DMS79 (cell line): ENCODE results near the gene ZNF629.

Source experiments
- DNase-seq: peaks from one replicate; lab custom pipeline; 2025; lab: John Stamatoyannopoulos, UW

ZNF629 gene

DNA sequence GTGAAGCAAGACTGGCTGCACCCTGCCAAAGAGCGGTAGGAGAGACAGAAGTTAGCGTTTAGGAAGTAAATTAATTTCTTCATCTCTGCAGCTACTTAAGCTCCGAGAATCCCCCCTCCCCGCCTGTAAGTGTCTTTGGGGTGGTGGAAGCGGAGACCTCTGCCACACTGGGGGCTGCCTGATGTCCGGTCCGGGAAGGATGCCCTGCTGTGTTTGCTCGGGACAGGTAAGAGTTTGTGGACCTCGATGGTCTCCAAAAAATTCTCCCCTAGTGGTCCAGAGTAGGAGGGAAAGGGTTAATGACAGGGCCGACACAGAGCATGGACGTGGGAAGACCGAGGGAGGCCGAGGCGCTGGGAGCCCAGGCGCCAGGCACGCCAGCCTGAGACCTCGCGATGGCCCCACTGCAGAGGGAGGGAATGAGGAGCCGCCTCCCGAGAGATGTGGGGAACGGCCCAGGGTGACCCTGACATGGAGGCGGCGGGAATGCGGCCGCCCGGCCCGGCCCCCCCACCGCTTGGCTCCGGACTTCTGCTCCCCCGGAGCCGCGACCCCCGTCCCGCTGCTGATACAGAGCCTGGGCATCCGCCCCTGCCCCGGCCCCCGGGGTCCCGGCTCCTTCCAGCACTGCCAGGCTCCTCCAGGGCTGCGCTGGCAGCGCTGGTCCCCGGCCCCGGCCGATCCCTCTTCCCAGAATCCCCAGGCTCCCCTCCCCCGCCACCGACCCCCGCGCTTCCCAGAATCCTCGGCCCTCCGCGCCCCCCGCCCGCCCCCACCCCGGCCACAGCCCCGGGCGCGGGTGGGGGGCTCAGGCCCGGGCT is 680 bp downstream of the ZNF629 start:
- DNase-seq, result no peak

DNA sequence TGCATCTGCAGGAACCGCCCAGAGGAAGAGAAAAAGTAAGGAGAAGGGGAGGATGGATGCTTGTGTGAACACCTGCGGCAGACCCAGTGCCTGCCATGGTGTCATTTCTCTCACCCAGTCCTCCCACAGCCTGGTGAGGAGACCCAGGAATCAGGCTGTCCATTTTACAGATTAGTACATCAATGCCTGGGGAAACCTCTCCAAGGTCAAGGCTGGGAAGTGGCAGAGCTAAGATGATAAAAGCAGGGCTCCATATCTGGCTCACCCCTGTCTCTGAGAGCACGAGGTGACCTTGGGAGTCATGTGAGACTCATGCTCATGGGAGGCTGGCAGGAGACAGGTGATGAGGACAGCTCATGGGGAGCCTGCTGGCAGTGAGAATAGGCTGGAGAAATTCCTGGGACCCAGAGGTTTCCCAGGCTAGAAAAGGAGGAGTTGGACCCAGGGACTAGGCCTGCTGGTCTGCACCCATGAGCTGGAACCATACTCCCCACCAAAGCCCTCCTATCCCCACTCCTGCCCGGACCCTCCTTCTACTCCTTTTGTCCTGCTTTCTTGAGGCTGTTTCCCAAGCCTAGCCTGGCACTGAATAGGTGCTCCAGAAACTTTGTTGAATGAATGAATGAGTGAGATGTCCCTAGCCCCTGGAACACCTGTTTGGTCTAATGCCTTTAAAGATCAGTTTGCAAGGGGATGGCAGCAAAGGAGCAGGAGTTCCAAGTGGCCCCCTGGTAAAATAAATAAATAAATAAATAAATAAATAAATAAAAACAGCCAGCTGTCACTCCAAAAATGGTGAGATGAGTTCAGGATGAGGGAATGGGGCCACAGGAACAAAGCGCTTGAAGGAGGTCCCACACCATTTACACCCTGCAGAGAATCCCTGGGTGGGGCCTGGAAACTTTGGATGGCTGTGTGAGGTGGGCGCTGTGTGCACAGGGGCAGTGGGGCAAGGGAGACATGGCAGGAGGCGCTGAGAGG is 1.6 kb downstream of the ZNF629 start:
- no peak for DNase-seq

DNA sequence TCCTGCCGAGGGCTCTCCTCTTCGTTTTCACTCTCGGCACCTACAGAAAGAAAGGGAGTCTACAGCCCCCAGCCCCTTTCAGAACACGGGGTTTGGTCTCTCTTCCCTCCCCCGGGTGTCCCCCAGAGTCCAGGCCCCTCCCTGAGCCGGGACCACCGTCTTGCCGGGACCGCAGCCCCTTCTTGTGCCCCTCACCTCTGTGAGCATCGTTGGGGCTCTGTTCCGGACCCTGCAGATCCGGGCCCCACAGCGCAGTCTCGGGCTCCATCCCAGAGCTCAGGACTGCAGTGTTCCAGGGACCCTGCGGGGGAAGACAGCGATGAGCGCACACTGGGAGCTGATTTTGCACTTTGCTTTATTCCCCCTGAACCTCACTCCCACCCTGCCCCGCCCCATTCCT is 2.8 kb downstream of the ZNF629 start:
- no peak for DNase-seq

DNA sequence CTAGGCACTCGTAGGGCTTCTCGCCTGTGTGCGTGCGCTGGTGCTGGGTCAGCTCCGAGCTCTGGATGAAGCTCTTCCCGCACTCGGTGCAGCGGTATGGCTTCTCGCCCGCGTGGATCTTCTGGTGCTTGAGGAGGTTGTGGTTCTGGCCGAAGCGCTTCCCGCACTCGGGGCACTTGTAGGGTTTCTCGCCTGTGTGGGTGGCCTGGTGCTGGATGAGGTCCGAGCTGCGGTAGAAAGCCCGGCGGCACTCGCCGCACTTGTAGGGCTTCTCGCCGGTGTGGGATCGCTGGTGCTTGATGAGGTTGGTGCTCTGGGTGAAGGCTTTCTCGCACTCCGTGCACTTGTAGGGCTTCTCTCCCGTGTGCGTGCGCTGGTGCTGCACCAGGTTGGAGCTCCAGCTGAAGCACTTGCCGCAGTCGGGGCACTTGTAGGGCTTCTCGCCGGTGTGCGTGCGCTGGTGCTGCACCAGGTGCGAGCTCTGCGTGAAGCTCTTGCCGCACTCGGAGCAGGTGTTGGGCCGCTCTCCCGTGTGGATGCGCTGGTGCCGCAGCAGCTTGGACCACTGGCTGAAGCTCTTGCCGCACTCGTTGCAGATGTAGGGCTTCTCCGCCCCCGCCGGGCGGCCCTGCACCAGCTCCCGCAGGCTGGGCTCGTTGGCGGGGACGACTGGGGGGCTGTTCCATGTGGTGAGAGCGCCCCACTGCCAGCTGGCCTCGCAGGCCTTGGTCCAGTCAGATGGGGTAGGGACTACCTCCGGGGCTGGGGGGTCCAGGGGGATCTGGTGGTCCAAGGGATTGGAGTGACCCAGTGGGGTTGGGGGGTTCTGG is 3.5 kb downstream of the ZNF629 start:
- no peak for DNase-seq

DNA sequence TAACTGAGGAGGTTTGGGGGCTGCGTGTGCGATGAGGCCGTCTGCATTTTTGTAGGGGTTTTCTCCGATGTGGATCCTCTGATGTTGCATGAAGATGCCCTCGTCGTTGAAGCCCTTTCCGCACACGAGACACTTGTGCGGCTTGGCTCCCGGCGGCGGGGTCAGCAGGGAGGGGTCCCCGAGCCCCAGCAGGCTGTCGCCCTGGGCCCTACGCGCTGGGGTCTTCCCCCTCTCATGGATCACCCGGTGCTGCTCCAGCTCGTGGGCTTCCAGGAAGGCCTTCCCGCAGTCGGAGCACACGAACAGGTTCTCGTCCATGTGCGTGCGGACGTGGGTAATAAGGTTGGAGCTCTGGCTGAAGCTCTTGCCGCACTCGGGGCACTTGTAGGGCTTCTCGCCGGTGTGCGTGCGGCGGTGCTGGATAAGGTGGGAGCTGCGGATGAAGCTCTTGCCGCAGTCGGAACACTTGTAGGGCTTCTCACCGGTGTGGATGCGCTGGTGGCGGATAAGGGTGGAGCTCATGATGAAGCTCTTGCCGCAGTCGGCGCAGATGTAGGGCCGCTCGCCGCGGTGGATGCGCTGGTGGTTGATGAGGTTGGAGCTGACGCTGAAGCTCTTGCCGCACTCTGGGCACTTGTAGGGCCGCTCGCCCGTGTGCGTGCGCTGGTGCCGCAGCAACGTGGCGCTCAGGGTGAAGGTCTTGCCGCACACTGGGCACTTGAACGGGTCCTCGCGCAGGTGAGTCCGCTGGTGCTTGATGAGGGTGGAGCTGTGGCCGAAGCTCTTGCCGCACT is 4.3 kb downstream of the ZNF629 start:
- no peak for DNase-seq

DNA sequence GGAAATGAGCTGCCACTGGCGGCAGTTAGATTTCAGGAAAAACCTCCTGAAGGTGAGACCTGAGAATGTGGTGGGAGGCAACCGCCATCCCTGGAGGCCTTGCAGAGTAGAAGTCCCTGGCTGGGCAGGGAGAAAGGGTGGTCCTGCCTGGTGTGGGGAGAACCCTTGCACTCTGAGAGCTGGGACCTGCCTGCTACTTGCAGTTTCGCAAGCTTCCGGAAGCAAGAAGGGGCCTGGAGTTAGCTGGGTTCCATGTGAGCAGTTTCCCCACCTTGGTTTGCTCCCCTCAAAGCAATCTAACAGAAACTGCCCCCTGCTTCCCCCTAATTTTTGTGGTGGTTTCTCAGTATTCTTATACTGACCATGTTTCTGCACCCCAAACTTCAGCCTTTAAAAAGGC is 6.5 kb downstream of the ZNF629 start:
- DNase-seq, result no peak

DNA sequence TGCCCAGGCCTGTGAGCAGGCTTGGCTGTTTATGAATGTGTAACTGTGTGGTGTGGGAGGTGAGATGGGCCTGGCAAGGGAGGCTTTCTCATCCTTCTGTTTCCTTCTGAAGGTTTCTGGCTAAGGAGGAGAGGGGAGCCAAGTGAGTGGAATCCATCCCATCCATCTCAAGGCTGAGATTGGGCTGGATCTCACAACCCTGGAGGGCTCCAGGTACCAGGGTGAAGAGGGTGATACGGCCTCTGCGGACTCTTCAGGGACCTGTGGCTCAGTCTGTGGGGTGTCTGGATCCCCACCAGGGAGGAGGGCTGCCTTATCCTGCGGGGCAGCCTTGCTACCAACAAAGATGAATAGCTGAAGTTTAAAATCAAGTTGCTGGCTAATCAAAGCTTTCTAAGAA is 7.0 kb downstream of the ZNF629 start:
- no peak for DNase-seq

DNA sequence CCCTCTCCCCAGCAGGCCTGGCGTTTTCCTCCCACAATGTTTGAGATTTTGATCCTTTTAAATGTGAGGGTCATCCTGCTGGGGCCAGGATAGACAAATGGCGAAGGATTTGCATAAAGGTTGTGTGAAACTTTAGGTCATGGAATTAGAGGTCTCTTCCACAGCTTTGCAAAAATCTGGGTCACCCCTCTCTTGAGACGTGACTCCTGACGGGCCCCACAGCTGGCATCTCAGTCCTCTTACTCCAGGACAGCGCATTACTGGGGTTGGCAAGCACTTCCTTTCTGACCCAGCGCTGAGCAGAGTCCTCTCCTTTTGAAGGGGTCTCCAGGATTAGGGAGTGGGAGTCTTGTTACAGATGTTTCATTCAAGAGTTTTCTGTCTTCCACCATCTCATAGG is 7.4 kb downstream of the ZNF629 start:
- DNase-seq, result no peak

DNA sequence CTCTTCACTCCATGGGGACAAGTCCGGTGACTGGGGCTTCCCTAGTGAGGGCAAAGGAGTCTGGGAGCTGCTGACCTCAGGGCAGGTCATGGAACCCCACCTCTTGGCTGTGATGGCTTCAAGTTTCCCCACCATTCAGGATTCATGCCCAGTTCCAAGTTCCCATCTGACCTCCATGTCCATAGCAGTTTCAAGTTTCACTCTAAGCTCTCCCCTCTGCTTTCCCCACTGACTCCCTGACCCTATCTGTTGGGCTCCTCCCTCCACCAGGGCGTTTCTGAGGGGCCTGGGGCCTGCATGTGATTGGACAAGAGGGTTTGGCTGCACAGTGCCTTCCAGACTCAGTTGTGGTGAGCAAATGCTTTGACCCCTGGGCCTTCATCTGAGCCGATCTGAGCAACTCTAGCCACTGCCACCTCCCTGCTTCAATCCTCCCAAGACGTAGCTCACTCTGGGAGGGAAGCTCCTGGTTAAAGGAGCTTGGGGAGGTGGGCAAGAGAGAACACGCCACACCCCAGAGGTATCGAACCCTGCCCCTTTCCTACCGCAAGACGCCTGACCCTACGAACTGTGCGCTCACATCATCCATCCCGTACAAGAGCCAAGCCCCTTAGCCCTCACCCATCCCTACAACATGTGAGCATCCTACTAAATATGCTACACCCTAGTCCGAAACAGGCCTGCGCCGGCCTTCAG is 8.3 kb downstream of the ZNF629 start:
- no peak for DNase-seq

DNA sequence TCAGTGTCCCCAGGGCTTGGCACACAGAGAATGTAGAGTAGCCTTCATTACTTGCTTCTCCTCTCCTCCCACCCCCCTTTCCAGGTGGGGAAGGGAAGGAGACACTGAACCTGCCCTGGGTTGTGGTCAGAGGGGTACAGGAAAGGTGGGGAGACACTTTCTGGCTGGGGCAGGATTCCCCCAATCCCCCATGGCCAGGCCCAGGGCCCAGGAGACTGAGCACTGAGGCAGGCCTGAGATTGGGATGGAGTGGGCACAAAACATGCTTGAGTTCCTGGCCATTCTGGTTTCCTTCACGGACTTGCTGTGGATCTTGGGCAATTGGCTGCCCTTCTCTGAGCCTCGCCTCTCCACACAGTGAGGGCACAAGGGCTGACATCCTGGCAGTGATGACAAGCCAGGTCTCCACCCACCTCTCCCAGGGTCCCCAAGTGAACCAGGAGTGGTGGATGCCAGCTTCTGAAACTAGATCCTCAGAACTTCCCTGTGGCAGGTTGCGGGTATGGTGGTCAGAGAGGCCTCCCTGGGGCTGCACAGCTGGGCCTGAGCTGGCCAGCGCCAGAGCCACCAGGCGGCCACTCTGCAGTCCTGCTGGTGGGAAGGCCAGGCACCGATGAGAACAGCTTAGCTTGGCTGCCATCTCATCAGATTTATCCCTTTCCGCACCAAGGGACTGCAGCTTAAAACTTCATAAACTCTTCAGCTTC is 9.3 kb downstream of the ZNF629 start:
- DNase-seq, result no peak

DNA sequence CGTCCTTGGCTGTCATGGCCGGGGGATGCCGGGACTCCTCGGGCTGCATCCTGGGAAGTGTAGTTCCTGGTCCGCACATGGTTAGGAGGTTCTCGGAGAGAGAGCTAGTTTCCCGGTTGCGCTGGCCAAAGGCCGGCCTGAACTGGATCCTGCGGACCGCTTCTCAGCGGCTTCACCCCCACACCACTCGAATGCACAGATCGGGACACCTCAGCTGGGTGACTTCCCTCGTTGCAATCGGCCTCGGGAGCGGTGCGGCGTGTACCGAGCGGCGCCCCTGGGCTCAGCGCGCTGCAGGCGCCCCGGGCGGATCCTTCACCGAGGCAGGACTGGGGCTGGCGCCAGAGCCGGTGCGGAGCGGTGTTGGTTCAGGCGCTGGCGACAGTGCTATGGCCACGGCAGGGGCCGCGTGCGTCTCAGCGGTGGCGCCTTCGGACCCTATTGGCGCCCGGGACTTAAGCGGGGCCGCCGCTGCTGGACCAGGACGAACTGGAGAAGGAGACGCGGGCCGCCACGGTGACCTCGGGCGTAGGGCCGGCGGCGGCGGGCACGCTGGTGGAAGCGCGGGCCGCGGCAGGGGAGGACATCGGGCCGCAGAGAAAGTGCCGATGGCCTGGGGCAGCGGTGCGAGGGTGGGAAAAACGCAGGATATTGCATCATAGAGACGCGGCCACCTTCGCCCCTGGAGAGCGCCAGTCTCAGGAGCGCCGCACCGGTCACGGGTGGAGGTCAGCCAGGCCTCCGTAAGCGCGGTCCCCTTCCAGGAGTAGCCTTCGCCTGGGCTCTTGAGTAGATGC is 11.4 kb downstream of the ZNF629 start:
- peak; percentile 55 for DNase-seq

DNA sequence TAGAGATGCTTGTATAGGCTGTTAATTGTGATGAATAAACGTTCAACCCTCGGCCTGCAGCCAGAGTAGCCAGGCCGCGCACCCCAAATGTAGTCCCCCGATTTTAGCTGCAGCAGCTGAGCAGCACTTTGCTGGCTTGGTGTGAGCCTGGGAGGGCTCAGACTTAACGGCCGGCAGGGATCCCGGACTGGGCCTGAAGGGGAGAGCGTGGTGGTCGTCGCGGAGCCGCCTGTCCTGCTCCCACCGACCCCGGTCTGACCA is 11.9 kb downstream of the ZNF629 start:
- DNase-seq, result no peak

DNA sequence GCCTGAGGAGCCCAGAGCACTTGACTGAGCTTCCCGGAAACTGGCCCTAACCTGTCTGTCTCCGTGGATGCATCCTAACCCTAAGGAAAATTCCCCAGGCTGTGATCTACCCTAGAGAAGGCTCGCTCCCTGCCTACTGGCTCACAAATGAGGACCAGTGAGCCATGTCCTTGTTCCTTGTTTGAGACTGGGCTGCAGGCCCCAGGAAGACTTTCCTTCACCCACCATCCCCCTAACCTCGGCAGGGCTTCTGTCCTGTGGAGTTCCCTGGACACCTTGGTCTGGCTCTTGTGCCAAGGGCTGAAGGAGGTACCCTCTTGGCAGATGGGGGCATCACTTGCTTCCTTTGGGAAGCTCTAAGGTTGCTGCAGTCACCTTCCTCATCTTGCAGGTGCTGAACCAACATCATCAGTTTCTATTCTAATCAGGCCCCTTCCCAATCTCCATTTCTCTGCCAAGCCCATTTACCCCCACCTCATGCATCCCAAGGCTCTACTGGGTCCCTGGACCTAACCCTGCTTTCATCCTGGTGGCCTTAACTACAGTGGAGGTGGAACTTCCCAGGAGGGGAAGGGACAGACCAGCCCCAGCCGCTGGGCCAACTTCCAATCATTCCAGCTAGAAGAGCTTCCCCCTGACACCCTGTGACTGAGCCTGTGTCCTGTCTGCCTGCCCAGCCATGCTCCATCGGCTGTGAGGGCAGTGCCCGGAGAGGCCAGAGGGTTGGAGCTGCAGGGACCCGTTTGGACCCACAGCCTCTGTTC is 12.5 kb downstream of the ZNF629 start:
- DNase-seq, result no peak

DNA sequence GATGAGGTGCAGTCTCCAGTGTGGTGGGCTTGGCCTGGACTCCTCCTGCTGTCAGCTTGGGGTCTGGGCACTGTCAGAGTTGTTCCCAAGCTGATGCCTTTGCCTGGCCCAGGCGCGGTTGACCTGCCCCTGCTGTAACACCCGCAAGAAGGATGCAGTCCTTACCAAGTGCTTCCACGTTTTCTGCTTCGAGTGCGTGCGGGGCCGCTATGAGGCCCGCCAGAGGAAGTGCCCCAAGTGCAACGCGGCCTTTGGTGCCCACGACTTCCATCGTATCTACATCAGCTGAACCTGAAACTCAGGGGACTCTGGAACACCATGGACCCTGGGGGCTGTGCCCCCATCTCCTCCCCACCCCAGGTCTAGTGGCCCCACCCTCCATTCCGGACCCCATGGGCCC is 13.2 kb downstream of the ZNF629 start:
- no peak for DNase-seq

DNA sequence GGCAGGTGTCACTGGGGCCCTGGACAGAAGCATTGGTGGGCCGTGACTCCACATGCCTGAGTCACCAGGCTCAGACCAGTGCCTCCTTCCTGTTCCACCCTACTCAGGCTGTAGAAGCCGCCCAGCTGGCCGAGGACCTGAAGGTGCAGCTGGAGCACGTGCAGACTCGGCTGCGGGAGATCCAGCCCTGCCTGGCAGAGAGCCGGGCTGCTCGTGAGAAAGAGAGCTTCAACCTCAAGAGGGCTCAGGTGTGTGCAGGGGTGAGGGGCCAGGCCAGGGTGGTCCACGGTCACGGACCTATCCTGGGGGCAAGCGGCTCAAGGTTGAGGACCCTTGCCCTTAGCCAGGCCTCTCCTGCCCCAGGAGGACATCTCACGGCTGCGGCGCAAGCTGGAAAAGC is 15.3 kb downstream of the ZNF629 start:
- no peak for DNase-seq

DNA sequence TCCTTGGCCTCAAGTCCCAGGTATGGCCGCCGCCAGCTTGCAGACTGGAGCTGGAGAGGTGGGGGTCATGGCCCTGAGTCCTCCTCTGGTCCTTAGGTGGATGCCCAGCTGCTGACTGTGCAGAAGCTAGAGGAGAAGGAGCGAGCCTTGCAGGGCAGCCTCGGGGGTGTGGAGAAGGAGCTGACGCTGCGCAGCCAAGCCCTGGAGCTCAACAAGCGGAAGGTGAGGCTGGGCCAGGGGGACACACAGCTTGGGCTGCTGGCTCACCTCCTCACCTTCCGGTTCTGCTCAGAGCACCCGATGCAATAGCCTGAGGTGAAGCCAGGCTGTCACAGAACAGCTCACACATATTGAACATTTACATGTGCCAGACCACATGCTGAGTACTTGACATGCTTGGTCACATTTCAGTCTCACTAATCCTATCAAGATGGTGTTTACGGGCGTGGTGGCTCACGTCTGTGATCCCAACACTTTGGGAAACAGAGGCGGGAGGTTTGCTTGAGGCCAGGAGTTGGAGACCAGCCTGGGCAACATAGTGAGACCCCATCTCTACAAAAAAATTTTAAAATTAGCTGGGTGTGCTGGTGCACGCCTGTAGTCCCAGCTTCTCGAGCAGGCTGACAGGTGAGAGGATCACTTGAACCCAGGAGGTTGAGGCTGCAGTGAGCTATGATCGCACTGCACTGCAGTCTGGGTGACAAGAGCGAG is 17.5 kb downstream of the ZNF629 start:
- no peak for DNase-seq

DNA sequence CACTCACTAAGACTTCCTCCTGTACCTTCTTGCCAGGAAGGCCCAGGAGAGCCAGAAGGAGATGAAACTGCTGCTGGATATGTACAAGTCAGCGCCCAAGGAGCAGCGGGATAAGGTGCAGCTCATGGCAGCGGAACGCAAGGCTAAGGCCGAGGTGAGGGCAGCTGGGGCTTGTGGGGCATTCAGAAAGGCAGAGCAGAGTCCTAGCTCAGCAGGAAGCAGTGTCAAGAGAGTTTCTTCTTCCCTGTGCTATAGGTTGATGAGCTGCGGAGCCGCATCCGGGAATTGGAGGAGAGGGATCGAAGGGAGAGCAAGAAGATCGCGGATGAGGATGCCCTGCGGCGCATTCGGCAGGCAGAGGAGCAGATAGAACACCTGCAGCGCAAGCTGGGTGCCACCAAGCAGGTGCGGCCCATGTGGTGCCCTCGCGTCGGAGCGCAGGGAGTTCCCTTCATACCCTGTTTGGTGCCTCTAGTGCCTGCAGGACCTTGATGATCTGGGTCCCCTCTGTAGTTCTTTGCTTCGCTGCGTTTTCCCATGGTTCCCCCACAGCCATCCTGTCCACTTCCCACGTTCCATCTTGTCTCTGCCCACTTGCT is 18.3 kb downstream of the ZNF629 start:
- no peak for DNase-seq
